ENCODE measurements around the gene HSPA12B. TPM values are rescaled to one million over a fixed set of nuclear protein-coding genes. Genes with fewer than 3 reads are reported as not detected.

HSPA12B gene
- total RNA-seq, 1 experiment from 2014 or later, result 2.7 TPM

DNA sequence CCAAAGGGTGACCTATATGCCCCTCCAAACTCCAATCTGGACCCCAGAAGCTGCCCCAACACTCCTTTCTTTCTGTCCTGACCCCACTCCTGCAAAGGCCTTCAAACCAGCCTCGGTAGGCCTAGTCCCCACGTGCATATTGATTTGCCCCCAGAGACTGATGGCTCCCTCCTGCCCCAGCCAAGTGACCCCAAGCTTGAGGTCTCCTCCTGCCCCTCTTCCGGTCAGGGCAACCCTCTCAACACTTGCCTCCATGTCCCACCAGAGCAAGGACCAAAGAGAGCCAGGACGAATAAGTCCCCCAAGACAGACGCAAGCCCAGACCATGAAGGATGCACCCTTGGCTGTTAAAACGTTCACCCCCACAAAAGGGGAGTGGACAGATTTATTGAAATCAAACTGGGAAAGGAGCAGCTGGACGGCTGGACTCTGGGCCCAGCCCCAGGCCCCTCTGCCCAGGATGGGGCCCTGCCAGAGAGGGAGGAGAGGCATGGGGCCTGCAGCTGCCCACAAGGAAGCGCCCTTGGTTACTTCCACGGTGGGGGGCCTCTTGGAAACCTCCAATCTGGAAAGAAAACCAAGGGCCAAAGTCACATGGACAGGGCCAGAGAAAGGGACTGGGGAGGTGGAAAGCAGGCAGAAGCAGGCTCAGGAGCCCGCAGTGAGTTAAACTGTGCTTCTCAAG, 51.2 kb downstream of the HSPA12B start:
- no peak overlapping the region for H3K4me2 ChIP-seq (ENCODE audit: insufficient read depth, insufficient read length, low read length)
- H3K23ac ChIP-seq (ENCODE audit: insufficient read length, low read depth, low read length), result no peak overlapping the region
- no peaks in the 10 kb centered on the region for H3K79me1 ChIP-seq (ENCODE audit: insufficient read depth, low read depth, low read length, poor library complexity, severe bottlenecking)
- H3K18ac ChIP-seq (ENCODE audit: insufficient read length, low read depth, low read length), result no peak overlapping the region
- H3K27ac ChIP-seq (ENCODE audit: insufficient read length, low read depth, low read length), result no peak overlapping the region
- H3K9me3 Mint-ChIP-seq, result no peaks in the 10 kb centered on the region
- H3K14ac ChIP-seq (ENCODE audit: insufficient read depth, low read length), result no peak overlapping the region
- no peak overlapping the region for H3K56ac ChIP-seq (ENCODE audit: insufficient read length, low read depth, low read length)
- H3T11ph ChIP-seq (ENCODE audit: low read length), result no peak overlapping the region
- no peaks in the 10 kb centered on the region for H3K4me1 ChIP-seq (ENCODE audit: insufficient read depth, low read length)
- H2AK5ac ChIP-seq (ENCODE audit: insufficient read length, low read length), result no peak overlapping the region
- no peaks in the 10 kb centered on the region for H3K9me3 ChIP-seq (ENCODE audit: control insufficient read depth, low read depth, low read length)
- no peak overlapping the region for H3K9ac ChIP-seq (ENCODE audit: extremely low read depth, insufficient read length, low read length)
- peaks cover 2% of the 10 kb centered on the region; the same call in 1 of the 2 replicates for H3K27me3 ChIP-seq (ENCODE audit: insufficient read depth, low read length)
- H3K4me3 Mint-ChIP-seq, result peak overlapping the region in 1 of 2 experiments; percentile 31; a peak in 1 of 5 replicates
- TF ChIP-seq CTCF (conservative IDR thresholded peaks at IDR 0.05), result 0 out of 3 replicates have a peak, but pooled peaks have one; percentile 2
- no peak overlapping the region for H4K91ac ChIP-seq (ENCODE audit: insufficient read length, low read depth, low read length)
- no peak overlapping the region for H4K5ac ChIP-seq (ENCODE audit: insufficient read length, low read depth, low read length)
- peaks cover 40% of the 10 kb centered on the region for H3K27me3 Mint-ChIP-seq (ENCODE audit: low read depth)
- no peak overlapping the region for H3K4ac ChIP-seq (ENCODE audit: low read depth, low read length)
- H2BK20ac ChIP-seq (ENCODE audit: low read depth, low read length, poor library complexity, severe bottlenecking), result no peak overlapping the region
- H4K20me1 ChIP-seq (ENCODE audit: control insufficient read depth, insufficient read depth, insufficient read length), result no peaks in the 10 kb centered on the region
- H3K27ac Mint-ChIP-seq, result peak overlapping the region in 1 of 3 experiments; percentile 67; a peak in 2 of 7 replicates
- H3K36me3 Mint-ChIP-seq (ENCODE audit: insufficient read depth in 1 of 3, low read depth in 3 of 3), result peaks cover 5 to 12% (median 8%) of the 10 kb centered on the region in 3 experiments
- H3K79me2 ChIP-seq (ENCODE audit: insufficient read depth, low read length), result no peaks in the 10 kb centered on the region
- H2BK5ac ChIP-seq (ENCODE audit: insufficient read length, low read length), result no peak overlapping the region
- DNase-seq, result no peak
- H2BK12ac ChIP-seq (ENCODE audit: insufficient read length, low read depth, low read length), result no peak overlapping the region
- H4K8ac ChIP-seq (replicated peaks; ENCODE audit: insufficient read length, low read depth, low read length), result no peak overlapping the region
- no peak overlapping the region for H2AFZ ChIP-seq (ENCODE audit: low read length)
- no peak overlapping the region for H2BK120ac ChIP-seq (ENCODE audit: low read depth, low read length, poor library complexity, severe bottlenecking)
- peaks cover 10% of the 10 kb centered on the region for H3K23me2 ChIP-seq (ENCODE audit: insufficient read length, low read depth, low read length, poor library complexity, severe bottlenecking)
- no CpG with 5 or more reads among the region's 10 CpGs for WGBS (ENCODE audit: extremely low coverage, insufficient read length, low lambda C conversion rate)
- peaks cover 22 to 35% of the 10 kb centered on the region in 2 experiments for H3K4me1 Mint-ChIP-seq
- no peak overlapping the region for H2BK15ac ChIP-seq (ENCODE audit: low read depth, low read length)

All from H9 (cell line).